ENCODE data around the gene RPS19BP1. TPM values are rescaled to one million over a fixed set of nuclear protein-coding genes. Genes with fewer than 3 reads are reported as not detected.

RPS19BP1 gene
- total RNA-seq, 1 experiment from 2014 or later = 80.4 TPM

DNA sequence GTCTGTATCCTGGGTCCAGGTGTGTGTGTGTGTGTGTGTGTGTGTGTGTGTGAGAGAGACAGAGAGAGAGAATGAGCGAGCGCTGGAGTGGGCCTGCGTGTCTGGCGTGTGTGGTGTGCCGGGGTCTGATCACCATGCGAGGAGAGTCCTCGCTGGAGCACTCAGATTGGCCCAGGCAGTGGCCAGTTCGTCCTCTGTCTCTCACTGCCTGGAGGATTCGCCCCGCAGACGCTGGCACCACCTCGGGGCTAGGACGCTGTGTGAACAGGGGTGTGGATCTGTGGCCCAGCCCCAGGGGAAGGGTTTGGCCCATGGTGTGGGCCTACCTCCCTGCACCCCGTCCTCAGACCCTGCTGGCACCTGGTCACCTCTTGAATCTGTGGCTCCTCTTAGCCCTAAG lies 26.4 kb upstream of the RPS19BP1 start (continued):
- TF ChIP-seq, protein P1, sequence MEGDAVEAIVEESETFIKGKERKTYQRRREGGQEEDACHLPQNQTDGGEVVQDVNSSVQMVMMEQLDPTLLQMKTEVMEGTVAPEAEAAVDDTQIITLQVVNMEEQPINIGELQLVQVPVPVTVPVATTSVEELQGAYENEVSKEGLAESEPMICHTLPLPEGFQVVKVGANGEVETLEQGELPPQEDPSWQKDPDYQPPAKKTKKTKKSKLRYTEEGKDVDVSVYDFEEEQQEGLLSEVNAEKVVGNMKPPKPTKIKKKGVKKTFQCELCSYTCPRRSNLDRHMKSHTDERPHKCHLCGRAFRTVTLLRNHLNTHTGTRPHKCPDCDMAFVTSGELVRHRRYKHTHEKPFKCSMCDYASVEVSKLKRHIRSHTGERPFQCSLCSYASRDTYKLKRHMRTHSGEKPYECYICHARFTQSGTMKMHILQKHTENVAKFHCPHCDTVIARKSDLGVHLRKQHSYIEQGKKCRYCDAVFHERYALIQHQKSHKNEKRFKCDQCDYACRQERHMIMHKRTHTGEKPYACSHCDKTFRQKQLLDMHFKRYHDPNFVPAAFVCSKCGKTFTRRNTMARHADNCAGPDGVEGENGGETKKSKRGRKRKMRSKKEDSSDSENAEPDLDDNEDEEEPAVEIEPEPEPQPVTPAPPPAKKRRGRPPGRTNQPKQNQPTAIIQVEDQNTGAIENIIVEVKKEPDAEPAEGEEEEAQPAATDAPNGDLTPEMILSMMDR (IDR thresholded peaks at IDR 0.05 in 2 of 3, conservative IDR thresholded peaks at IDR 0.05 in 1 of 3; ENCODE audit: borderline replicate concordance in 1 of 3, insufficient read depth in 1 of 3, low read depth in 2 of 3, low read length in 2 of 3) = no peak
- TF ChIP-seq CEBPB (IDR thresholded peaks at IDR 0.05; ENCODE audit: low read depth) (no peak), ELF1 (IDR thresholded peaks at IDR 0.05; ENCODE audit: borderline replicate concordance, low read depth) (no peak), EZH2phosphoT487 (IDR thresholded peaks at IDR 0.05; ENCODE audit: borderline replicate concordance) (no peak)

DNA sequence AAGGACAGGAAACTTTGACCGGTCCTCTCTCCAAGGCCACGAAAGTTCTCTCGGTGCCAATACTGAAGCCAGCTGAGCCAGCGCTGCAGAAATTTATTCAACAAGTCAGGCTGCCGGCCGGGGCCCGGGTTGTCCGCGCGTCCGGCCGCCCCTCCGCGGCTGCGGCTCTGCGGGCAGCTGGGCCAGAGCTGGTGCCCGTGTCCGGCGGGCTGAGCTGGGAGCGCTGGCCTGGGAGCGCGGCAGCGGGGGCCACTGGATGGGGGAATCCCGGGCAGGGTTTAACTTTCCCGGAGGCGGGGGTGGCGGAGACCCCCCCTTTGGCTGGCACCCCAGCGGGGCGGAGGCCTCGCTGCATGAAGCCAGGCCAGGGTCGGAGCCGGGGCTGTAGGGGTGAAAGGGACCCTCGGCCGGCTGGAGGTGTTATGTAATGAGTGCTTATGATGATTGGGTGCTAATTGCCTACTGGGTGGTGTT lies 25.7 kb upstream of the RPS19BP1 start:
- CTCF ChIA-PET = no interaction called here
- intact Hi-C loops (cut with micrococcal nuclease) = no loop called here
- Histone ChIP-seq H4K20me1 (ENCODE audit: insufficient read depth) (no peaks in the 10 kb centered on the region), H3K4me2 (ENCODE audit: low read length) (no peak overlapping the region), H3K4me3 (replicated peaks in 1 of 2; ENCODE audit: low read depth in 1 of 2, low read length in 2 of 2) (no peak overlapping the region), H3K4me1 (ENCODE audit: control insufficient read depth in 1 of 2, insufficient read depth in 2 of 2, low read length in 2 of 2) (peaks cover 0 to 8% of the 10 kb centered on the region in 2 experiments; a peak in 2 of 4 replicates), H3K27me3 (ENCODE audit: insufficient read depth, low read length) (peaks cover 10% of the 10 kb centered on the region; the same call in 1 of the 2 replicates), H2AFZ (ENCODE audit: low read depth, low read length, poor library complexity, severe bottlenecking) (no peak overlapping the region), H3K9me2 (ENCODE audit: insufficient read depth) (no peaks in the 10 kb centered on the region), H3K27ac (ENCODE audit: low read depth, low read length) (no peak overlapping the region), H3K79me2 (ENCODE audit: insufficient read depth, low read length) (no peaks in the 10 kb centered on the region), H3K9me3 (ENCODE audit: control insufficient read depth in 1 of 2, insufficient read depth in 1 of 2, low read depth in 1 of 2, low read length in 2 of 2) (no peaks in the 10 kb centered on the region; a peak in 1 of 4 replicates), H3K9ac (ENCODE audit: low read length) (no peak overlapping the region), H3K36me3 (ENCODE audit: control insufficient read depth in 1 of 2, insufficient read depth in 2 of 2, low read length in 2 of 2) (no peaks in the 10 kb centered on the region)
- ATAC-seq (no peak), DNase-seq (ENCODE audit: low read depth, low spot score) (no peak)
- BruUV-seq (replicated peaks) = no TSS peak
- TF ChIP-seq, protein P2, sequence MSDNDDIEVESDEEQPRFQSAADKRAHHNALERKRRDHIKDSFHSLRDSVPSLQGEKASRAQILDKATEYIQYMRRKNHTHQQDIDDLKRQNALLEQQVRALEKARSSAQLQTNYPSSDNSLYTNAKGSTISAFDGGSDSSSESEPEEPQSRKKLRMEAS (IDR thresholded peaks at IDR 0.05) = no peak
- TF ChIP-seq, protein P3, sequence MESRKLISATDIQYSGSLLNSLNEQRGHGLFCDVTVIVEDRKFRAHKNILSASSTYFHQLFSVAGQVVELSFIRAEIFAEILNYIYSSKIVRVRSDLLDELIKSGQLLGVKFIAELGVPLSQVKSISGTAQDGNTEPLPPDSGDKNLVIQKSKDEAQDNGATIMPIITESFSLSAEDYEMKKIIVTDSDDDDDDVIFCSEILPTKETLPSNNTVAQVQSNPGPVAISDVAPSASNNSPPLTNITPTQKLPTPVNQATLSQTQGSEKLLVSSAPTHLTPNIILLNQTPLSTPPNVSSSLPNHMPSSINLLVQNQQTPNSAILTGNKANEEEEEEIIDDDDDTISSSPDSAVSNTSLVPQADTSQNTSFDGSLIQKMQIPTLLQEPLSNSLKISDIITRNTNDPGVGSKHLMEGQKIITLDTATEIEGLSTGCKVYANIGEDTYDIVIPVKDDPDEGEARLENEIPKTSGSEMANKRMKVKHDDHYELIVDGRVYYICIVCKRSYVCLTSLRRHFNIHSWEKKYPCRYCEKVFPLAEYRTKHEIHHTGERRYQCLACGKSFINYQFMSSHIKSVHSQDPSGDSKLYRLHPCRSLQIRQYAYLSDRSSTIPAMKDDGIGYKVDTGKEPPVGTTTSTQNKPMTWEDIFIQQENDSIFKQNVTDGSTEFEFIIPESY (IDR thresholded peaks at IDR 0.05; ENCODE audit: extremely low read depth, insufficient replicate concordance, low read length) = no peak
- no peak for TF ChIP-seq ZFX (IDR thresholded peaks at IDR 0.05)
- TF ChIP-seq, protein P4, sequence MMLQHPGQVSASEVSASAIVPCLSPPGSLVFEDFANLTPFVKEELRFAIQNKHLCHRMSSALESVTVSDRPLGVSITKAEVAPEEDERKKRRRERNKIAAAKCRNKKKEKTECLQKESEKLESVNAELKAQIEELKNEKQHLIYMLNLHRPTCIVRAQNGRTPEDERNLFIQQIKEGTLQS (IDR thresholded peaks at IDR 0.05) = no peak
- no peak for TF ChIP-seq JUND (IDR thresholded peaks at IDR 0.05)
- no peak for TF ChIP-seq SRF (IDR thresholded peaks at IDR 0.05; ENCODE audit: low read depth)
- TF ChIP-seq ZNF274 (IDR thresholded peaks at IDR 0.05; ENCODE audit: low read depth, low read length) = no peak
- no peak for TF ChIP-seq SIN3A (IDR thresholded peaks at IDR 0.05; ENCODE audit: low read depth)
- TF ChIP-seq SP1 (IDR thresholded peaks at IDR 0.05; ENCODE audit: low read depth) = no peak
- TF ChIP-seq, protein P5, sequence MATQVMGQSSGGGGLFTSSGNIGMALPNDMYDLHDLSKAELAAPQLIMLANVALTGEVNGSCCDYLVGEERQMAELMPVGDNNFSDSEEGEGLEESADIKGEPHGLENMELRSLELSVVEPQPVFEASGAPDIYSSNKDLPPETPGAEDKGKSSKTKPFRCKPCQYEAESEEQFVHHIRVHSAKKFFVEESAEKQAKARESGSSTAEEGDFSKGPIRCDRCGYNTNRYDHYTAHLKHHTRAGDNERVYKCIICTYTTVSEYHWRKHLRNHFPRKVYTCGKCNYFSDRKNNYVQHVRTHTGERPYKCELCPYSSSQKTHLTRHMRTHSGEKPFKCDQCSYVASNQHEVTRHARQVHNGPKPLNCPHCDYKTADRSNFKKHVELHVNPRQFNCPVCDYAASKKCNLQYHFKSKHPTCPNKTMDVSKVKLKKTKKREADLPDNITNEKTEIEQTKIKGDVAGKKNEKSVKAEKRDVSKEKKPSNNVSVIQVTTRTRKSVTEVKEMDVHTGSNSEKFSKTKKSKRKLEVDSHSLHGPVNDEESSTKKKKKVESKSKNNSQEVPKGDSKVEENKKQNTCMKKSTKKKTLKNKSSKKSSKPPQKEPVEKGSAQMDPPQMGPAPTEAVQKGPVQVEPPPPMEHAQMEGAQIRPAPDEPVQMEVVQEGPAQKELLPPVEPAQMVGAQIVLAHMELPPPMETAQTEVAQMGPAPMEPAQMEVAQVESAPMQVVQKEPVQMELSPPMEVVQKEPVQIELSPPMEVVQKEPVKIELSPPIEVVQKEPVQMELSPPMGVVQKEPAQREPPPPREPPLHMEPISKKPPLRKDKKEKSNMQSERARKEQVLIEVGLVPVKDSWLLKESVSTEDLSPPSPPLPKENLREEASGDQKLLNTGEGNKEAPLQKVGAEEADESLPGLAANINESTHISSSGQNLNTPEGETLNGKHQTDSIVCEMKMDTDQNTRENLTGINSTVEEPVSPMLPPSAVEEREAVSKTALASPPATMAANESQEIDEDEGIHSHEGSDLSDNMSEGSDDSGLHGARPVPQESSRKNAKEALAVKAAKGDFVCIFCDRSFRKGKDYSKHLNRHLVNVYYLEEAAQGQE (IDR thresholded peaks at IDR 0.05; ENCODE audit: low read depth) = no peak
- POLR2A ChIA-PET = no interaction called here
- RAD21 ChIA-PET (ENCODE audit: low non-redundant PET in 1 of 2, low total read pairs in 2 of 2, uncharacterized antibody in 2 of 2, unreplicated experiment in 2 of 2) = no interaction called here
